Activated naive CD8-positive, alpha-beta T cell (primary cell): Measurements from ENCODE around the gene COL4A2.
"Not testable (repeated sequence)": the region's sequence is repeated elsewhere in the genome, so short reads cannot be mapped to it uniquely, and the experiment has no call there.

Source experiments
- H3K27ac Mint-ChIP-seq: one replicate; pipeline ENCODE4 v1.8.0; 2021; ENCODE audit warnings: mixed read lengths
- H3K27me3 Mint-ChIP-seq: one replicate; pipeline ENCODE4 v1.8.0; 2021; ENCODE audit warnings: mixed read lengths
- H3K36me3 Mint-ChIP-seq: one replicate; pipeline ENCODE4 v1.8.0; 2021; ENCODE audit warnings: mixed read lengths
- H3K4me1 Mint-ChIP-seq: one replicate; pipeline ENCODE4 v1.8.0; 2021; ENCODE audit warnings: low read depth, mixed read lengths
- H3K4me3 Mint-ChIP-seq: one replicate; pipeline ENCODE4 v1.8.0; 2021; ENCODE audit warnings: mild to moderate bottlenecking, mixed read lengths
- H3K9me3 Mint-ChIP-seq: one replicate; pipeline ENCODE4 v1.8.0; 2021; ENCODE audit warnings: low read depth, mixed read lengths

Gene COL4A2

GRCh38 chr13:110448677-110449076 is 141.6 kb downstream of the COL4A2 start:
- no peaks in the 10 kb centered on the region for H3K36me3 Mint-ChIP-seq
- H3K27me3 Mint-ChIP-seq = peaks cover 18% of the 10 kb centered on the region
- H3K4me3 Mint-ChIP-seq = no peak overlapping the region
- H3K4me1 Mint-ChIP-seq = no peaks in the 10 kb centered on the region
- H3K27ac Mint-ChIP-seq = no peak overlapping the region
- H3K9me3 Mint-ChIP-seq = no peaks in the 10 kb centered on the region

GRCh38 chr13:110449219-110450015 is 142.3 kb downstream of the COL4A2 start:
- peaks cover 18% of the 10 kb centered on the region for H3K27me3 Mint-ChIP-seq
- H3K4me3 Mint-ChIP-seq = no peak overlapping the region
- H3K27ac Mint-ChIP-seq = no peak overlapping the region
- no peaks in the 10 kb centered on the region for H3K36me3 Mint-ChIP-seq
- no peaks in the 10 kb centered on the region for H3K4me1 Mint-ChIP-seq
- H3K9me3 Mint-ChIP-seq = no peaks in the 10 kb centered on the region

DNA sequence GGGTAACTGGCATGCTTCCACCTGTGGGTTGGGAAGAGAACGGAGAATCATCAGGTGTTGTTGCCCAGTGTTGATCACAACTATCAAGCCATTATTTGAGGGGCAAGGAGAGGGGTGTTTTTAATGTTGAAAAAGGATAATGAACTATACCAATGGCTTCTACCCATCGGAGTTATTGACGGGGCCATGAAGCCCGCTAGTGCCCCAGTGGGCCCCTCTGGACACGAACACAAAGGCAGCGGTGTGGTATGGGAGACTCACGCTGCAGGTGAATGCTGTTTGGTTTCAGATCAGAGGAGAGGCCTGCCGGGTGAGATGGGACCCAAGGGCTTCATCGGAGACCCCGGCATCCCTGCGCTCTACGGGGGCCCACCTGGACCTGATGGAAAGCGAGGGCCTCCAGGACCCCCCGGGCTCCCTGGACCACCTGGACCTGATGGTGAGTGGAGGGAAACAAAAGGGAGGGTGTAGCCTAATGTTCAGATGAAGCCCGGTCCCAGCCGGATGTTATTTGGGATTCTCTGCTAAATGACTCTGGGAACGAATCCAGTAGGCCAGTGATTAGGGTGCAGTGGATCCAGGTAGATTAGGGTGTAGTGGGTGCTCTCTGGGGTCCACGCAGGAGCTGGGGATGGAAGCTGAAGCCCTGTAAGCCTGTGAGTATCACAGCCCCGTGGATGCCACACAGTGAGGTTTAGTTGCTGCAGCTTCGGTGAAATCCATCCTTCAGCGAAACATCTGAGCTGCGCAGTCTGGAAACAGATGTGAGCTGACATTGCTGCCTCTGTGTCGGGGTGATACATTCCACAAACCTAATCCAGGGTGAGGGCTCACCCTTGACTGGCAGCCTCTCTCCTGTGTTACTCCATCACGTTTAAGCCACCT is 143.2 kb downstream of the COL4A2 start:
- Mint-ChIP-seq H3K9me3 (no peaks in the 10 kb centered on the region), H3K4me1 (no peaks in the 10 kb centered on the region), H3K27me3 (peaks cover 18% of the 10 kb centered on the region), H3K4me3 (no peak overlapping the region), H3K27ac (no peak overlapping the region), H3K36me3 (no peaks in the 10 kb centered on the region)

- Mint-ChIP-seq H3K27me3 (peaks cover 19% of the 10 kb centered on the region), H3K9me3 (no peaks in the 10 kb centered on the region), H3K27ac (no peak overlapping the region), H3K4me1 (peaks cover 3% of the 10 kb centered on the region), H3K4me3 (no peak overlapping the region), H3K36me3 (no peaks in the 10 kb centered on the region)
These were observed 144.1 kb downstream of the COL4A2 start for GRCh38 chr13:110450941-110451730.

DNA sequence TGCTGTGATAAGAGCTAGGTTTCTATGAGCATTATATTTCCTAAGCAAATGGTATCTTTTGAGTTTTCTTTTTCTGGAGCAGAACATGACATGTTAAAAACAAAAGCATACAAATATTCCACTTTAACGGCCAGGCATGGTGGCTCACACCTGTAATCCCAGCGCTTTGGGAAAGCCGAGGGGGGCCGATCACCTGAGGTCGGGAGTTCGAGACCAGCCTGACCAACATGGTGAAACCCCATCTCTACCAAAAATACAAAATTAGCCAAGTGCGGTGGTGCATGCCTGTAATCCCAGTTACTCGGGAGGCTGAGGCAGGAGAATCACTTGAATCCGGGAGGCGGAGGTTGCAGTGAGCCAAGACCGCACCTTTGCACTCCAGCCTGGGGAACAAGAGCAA is 146.0 kb downstream of the COL4A2 start:
- not testable (repeated sequence) for H3K4me3 Mint-ChIP-seq, H3K9me3 Mint-ChIP-seq, H3K27ac Mint-ChIP-seq, H3K36me3 Mint-ChIP-seq, H3K4me1 Mint-ChIP-seq
- H3K27me3 Mint-ChIP-seq = peaks cover 21% of the 10 kb centered on the region

- Mint-ChIP-seq H3K4me3 (no peak overlapping the region), H3K9me3 (no peaks in the 10 kb centered on the region), H3K36me3 (no peaks in the 10 kb centered on the region), H3K27me3 (peaks cover 19% of the 10 kb centered on the region), H3K27ac (no peak overlapping the region), H3K4me1 (peaks cover 4% of the 10 kb centered on the region)
These were observed 146.7 kb downstream of the COL4A2 start for GRCh38 chr13:110453797-110454196.

- Mint-ChIP-seq H3K9me3 (no peaks in the 10 kb centered on the region), H3K27me3 (peaks cover 18% of the 10 kb centered on the region)
These were observed 147.3 kb downstream of the COL4A2 start for GRCh38 chr13:110454227-110454859.

GRCh38 chr13:110454956-110455355 is 147.9 kb downstream of the COL4A2 start:
- Mint-ChIP-seq H3K9me3 (no peaks in the 10 kb centered on the region), H3K27me3 (peaks cover 16% of the 10 kb centered on the region), H3K4me1 (peaks cover 4% of the 10 kb centered on the region), H3K36me3 (no peaks in the 10 kb centered on the region), H3K4me3 (no peak overlapping the region), H3K27ac (no peak overlapping the region)

More at GRCh38 chr13:110454227-110454859, 147.3 kb downstream of the COL4A2 start:
- Mint-ChIP-seq H3K36me3 (no peaks in the 10 kb centered on the region), H3K27ac (no peak overlapping the region), H3K4me3 (no peak overlapping the region), H3K4me1 (peaks cover 4% of the 10 kb centered on the region)

DNA sequence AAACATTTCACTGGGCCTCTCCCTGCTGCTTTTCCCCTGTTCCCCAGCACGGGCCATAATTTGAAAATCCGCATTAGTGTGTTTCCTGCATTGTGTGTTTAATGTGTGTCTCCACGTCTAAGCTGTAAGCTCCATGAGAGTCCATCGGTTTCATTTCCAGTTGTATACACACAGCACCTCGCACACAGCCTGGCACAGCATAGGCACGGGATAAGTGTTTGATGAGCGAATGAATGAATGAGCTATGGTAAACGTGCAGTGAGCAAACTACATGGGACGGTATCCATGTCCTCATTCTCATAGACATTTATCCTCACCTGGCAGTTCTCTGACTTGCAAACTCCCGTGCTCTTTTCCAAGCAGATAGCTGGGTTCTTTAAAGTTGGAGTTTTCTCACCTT is 148.4 kb downstream of the COL4A2 start:
- no peak overlapping the region for H3K4me3 Mint-ChIP-seq
- H3K4me1 Mint-ChIP-seq = peaks cover 4% of the 10 kb centered on the region
- no peak overlapping the region for H3K27ac Mint-ChIP-seq
- no peaks in the 10 kb centered on the region for H3K9me3 Mint-ChIP-seq
- no peaks in the 10 kb centered on the region for H3K36me3 Mint-ChIP-seq
- H3K27me3 Mint-ChIP-seq = peaks cover 16% of the 10 kb centered on the region

DNA sequence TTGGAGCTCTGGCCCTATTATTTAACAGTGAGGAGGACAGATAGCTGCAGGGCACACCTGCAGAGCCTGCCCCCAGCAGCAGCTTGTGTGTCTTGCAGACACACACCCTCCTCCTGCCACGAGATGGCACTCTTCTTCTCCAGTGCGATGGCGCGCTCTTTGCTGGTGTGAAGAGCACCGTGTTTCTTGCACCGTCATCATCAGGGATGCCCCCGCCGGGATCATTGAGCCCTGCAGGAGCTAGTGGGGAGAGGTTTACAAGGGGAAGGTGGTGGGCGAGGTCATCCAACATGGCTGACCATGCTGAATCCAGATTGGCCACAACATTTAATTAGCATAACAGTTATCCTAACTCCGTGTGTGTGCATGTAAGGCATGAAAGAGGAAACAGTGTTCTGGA is 148.9 kb downstream of the COL4A2 start:
- peak overlapping the region; percentile 60 for H3K4me3 Mint-ChIP-seq
- peaks cover 4% of the 10 kb centered on the region for H3K4me1 Mint-ChIP-seq
- H3K27ac Mint-ChIP-seq = no peak overlapping the region
- no peaks in the 10 kb centered on the region for H3K9me3 Mint-ChIP-seq
- peaks cover 16% of the 10 kb centered on the region for H3K27me3 Mint-ChIP-seq
- no peaks in the 10 kb centered on the region for H3K36me3 Mint-ChIP-seq

GRCh38 chr13:110456550-110456949 is 149.5 kb downstream of the COL4A2 start:
- no peaks in the 10 kb centered on the region for H3K9me3 Mint-ChIP-seq
- peaks cover 4% of the 10 kb centered on the region for H3K4me1 Mint-ChIP-seq
- peaks cover 16% of the 10 kb centered on the region for H3K27me3 Mint-ChIP-seq
- H3K36me3 Mint-ChIP-seq = no peaks in the 10 kb centered on the region
- no peak overlapping the region for H3K27ac Mint-ChIP-seq
- no peak overlapping the region for H3K4me3 Mint-ChIP-seq

- peaks cover 16% of the 10 kb centered on the region for H3K27me3 Mint-ChIP-seq
- H3K36me3 Mint-ChIP-seq = no peaks in the 10 kb centered on the region
- no peak overlapping the region for H3K27ac Mint-ChIP-seq
- no peak overlapping the region for H3K4me3 Mint-ChIP-seq
- H3K9me3 Mint-ChIP-seq = no peaks in the 10 kb centered on the region
- H3K4me1 Mint-ChIP-seq = peaks cover 4% of the 10 kb centered on the region
These were observed 150.3 kb downstream of the COL4A2 start for GRCh38 chr13:110457361-110457760.

DNA sequence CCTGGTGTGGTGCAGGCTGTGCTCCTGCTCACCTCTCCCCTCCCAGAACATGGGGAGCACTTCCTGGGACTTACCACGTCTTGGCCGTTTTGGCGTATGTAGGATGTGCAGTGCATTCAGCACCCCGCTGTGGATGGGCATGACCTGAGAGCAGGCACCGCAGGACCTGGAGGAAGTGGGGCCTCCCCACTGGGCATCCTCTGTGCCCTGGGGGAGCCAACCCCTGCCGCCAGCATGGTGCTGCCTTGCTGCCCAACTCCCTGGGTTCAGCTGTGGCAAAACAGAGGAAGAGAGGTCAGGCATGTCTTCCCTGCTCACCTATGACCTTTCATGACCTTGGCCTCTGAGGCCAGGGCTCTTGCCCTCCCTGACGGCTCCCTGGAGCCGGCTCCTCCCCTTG is 150.9 kb downstream of the COL4A2 start:
- no peak overlapping the region for H3K4me3 Mint-ChIP-seq
- H3K36me3 Mint-ChIP-seq = no peaks in the 10 kb centered on the region
- no peaks in the 10 kb centered on the region for H3K9me3 Mint-ChIP-seq
- H3K4me1 Mint-ChIP-seq = peaks cover 4% of the 10 kb centered on the region
- H3K27me3 Mint-ChIP-seq = peaks cover 16% of the 10 kb centered on the region
- no peak overlapping the region for H3K27ac Mint-ChIP-seq

- Mint-ChIP-seq H3K9me3 (no peaks in the 10 kb centered on the region), H3K4me1 (peaks cover 4% of the 10 kb centered on the region), H3K36me3 (no peaks in the 10 kb centered on the region), H3K27ac (no peak overlapping the region), H3K27me3 (peaks cover 14% of the 10 kb centered on the region), H3K4me3 (no peak overlapping the region)
These were observed 151.7 kb downstream of the COL4A2 start for GRCh38 chr13:110458594-110459365.
